ENCODE results near the gene INPP5A.

The INPP5A gene

GRCh38 chr10:132649651-132650360 lies 112.2 kb downstream of the INPP5A start:
- no peak for FAIRE-seq

GRCh38 chr10:132650611-132651250 lies 113.1 kb downstream of the INPP5A start:
- FAIRE-seq = no peak

GRCh38 chr10:132651511-132652029 lies 114.0 kb downstream of the INPP5A start:
- no peak for FAIRE-seq

- no peak for FAIRE-seq
These were observed 114.9 kb downstream of the INPP5A start for GRCh38 chr10:132652446-132652845.

GRCh38 chr10:132652936-132653590 lies 115.5 kb downstream of the INPP5A start:
- no peak for FAIRE-seq

- no peak for FAIRE-seq
These were observed 116.1 kb downstream of the INPP5A start for GRCh38 chr10:132653721-132654120.

GRCh38 chr10:132654121-132654571 lies 116.6 kb downstream of the INPP5A start:
- FAIRE-seq = no peak

GRCh38 chr10:132654708-132655661 lies 117.4 kb downstream of the INPP5A start:
- no peak for FAIRE-seq

GRCh38 chr10:132655735-132656134 lies 118.1 kb downstream of the INPP5A start:
- no peak for FAIRE-seq

- no peak for FAIRE-seq
These were observed 118.9 kb downstream of the INPP5A start for GRCh38 chr10:132656283-132657126.

GRCh38 chr10:132657127-132657706 lies 119.6 kb downstream of the INPP5A start:
- FAIRE-seq = no peak

GRCh38 chr10:132657748-132658147 lies 120.2 kb downstream of the INPP5A start:
- FAIRE-seq = no peak

GRCh38 chr10:132658546-132659205 lies 121.1 kb downstream of the INPP5A start:
- FAIRE-seq = no peak

GRCh38 chr10:132659206-132660091 lies 121.9 kb downstream of the INPP5A start:
- FAIRE-seq = no peak

- no peak for FAIRE-seq
These were observed 122.8 kb downstream of the INPP5A start for GRCh38 chr10:132660385-132660784.

- no peak for FAIRE-seq
These were observed 124.8 kb downstream of the INPP5A start for GRCh38 chr10:132662186-132662920.

GRCh38 chr10:132663666-132664365 lies 126.2 kb downstream of the INPP5A start:
- FAIRE-seq = no peak

- no peak for FAIRE-seq
These were observed 126.8 kb downstream of the INPP5A start for GRCh38 chr10:132664407-132664806.

Data from islet of Langerhans (tissue), 1 donor.